OCI-LY3 (cell line): ENCODE measurements around the gene SHISA2.

Experiments used
- EZH2phosphoT487 ChIP-seq: fragments of 200-600 bp; shearing (Covaris generic); IDR thresholded peaks from 2 replicates; pipeline ENCODE4 v1.6.1; 2018; ENCODE audit warnings: antibody characterized with exemption, mixed run types, low read depth
- TF ChIP-seq, protein P1 (sequence below): fragments of 200-600, 300-600 bp; sonication (generic); IDR thresholded peaks from 2 replicates; pipeline ENCODE4 v1.5.1; 2014; ENCODE audit warnings: antibody characterized with exemption, low read length, low read depth

DNA sequence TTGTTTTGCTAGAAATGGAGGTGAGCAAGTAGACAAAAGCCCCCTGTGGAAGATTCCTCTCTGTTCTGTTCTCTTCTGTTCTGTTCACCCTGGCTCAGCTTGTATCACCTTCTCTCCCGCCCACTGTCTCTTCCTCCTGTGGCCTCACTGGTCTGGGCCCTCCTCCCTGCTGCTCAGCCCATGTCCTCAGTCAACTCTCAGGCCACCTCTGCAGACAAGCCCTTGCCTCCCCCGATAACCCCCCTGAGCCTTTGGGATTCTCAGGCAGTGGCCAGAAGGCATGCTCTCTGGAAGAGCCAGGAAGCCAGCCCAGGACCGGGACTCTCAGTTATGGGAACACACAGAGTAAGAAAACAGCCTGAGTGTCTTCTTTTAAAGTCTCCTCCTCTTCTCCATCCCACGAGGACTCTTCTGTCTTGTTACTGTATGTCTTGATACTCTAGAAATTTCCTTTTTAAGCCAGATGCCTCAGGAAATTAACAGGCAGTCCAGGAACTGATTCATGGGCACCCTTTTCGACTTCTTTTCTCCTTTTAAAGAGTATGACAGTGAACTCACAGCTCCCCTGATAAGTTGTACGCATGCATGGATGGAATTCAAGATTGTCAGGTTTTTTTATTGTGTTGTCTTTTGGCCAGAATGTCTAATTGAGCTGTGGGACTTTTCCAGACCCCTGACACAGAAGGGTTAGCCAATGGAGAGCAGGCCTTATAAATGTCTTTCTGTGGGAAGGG is 33.7 kb downstream of the SHISA2 start:
- TF ChIP-seq, protein P1, sequence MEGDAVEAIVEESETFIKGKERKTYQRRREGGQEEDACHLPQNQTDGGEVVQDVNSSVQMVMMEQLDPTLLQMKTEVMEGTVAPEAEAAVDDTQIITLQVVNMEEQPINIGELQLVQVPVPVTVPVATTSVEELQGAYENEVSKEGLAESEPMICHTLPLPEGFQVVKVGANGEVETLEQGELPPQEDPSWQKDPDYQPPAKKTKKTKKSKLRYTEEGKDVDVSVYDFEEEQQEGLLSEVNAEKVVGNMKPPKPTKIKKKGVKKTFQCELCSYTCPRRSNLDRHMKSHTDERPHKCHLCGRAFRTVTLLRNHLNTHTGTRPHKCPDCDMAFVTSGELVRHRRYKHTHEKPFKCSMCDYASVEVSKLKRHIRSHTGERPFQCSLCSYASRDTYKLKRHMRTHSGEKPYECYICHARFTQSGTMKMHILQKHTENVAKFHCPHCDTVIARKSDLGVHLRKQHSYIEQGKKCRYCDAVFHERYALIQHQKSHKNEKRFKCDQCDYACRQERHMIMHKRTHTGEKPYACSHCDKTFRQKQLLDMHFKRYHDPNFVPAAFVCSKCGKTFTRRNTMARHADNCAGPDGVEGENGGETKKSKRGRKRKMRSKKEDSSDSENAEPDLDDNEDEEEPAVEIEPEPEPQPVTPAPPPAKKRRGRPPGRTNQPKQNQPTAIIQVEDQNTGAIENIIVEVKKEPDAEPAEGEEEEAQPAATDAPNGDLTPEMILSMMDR: no peak
- TF ChIP-seq EZH2phosphoT487: no peak
